ENCODE data around the gene CYP4F2. TPM values are rescaled to one million over a fixed set of nuclear protein-coding genes. Genes with fewer than 3 reads are reported as not detected.

The CYP4F2 gene
- total RNA-seq, 1 donor from 2014 or later, result not detected

Other genes starting within 250 kb of the CYP4F2 start
- gene CYP4F12, start 225.0 kb downstream of the CYP4F2 start, total RNA-seq, result not detected in 2 replicates
- gene OR10H2, start 170.1 kb downstream of the CYP4F2 start, total RNA-seq, result not detected in 2 replicates
- not detected in 2 replicates for gene OR10H3, start 160.1 kb downstream of the CYP4F2 start, total RNA-seq
- gene OR10H5, start 110.4 kb downstream of the CYP4F2 start, total RNA-seq, result not detected in 2 replicates
- gene OR10H1, start 82.4 kb downstream of the CYP4F2 start, total RNA-seq, result not detected in 2 replicates
- gene CYP4F11, start 36.5 kb upstream of the CYP4F2 start, total RNA-seq, result not detected in 2 replicates
- not detected in 2 replicates for gene OR10H4, start 50.9 kb upstream of the CYP4F2 start, total RNA-seq
- 346 and 351 TPM in 2 replicates for gene TPM4, start 178.4 kb upstream of the CYP4F2 start, total RNA-seq
- 235 and 248 TPM in 2 replicates for gene RAB8A, start 213.8 kb upstream of the CYP4F2 start, total RNA-seq
- 32.0 and 35.2 TPM in 2 replicates for gene HSH2D, start 245.6 kb upstream of the CYP4F2 start, total RNA-seq

All from activated T-helper 1 cell treated with anti-CD3 and anti-CD28 coated beads, Interleukin-12 subunit alpha, Interleukin-12 subunit beta, Interleukin-2, Interleukin-4 antibody, amounts not matched to agents 30 ng/mL and 10 ng/mL and 1 ng/mL, durations not matched to agents 14 hours and 24 hours and 36 hours (primary cell).